Measurements from ENCODE around the gene DFFA.
A peak's percentile ranks its signal among the peaks of the same experiment; 100 is the strongest.

Gene DFFA

GRCh38 chr1:10504249-10504648 is 31.9 kb upstream of the DFFA start:
- no peak for DNase-seq (ENCODE audit: low read depth)
- H3K4me3 ChIP-seq (ENCODE audit: low read depth, low read length) = no peak overlapping the region
- TF ChIP-seq CTCF (IDR thresholded peaks at IDR 0.05; ENCODE audit: low read depth, low read length, missing control alignments) = no peak

- no peak for DNase-seq (ENCODE audit: low read depth)
- no peak for TF ChIP-seq CTCF (IDR thresholded peaks at IDR 0.05; ENCODE audit: low read depth, low read length, missing control alignments)
- no peak overlapping the region for H3K4me3 ChIP-seq (ENCODE audit: low read depth, low read length)
Measured at GRCh38 chr1:10502206-10502605, 29.9 kb upstream of the DFFA start.

- DNase-seq (ENCODE audit: low read depth) = no peak
- H3K4me3 ChIP-seq (ENCODE audit: low read depth, low read length) = no peak overlapping the region
Measured at GRCh38 chr1:10498231-10498630, 25.9 kb upstream of the DFFA start.

GRCh38 chr1:10497109-10497508 is 24.8 kb upstream of the DFFA start:
- DNase-seq (ENCODE audit: low read depth) = no peak
- TF ChIP-seq CTCF (IDR thresholded peaks at IDR 0.05; ENCODE audit: low read depth, low read length, missing control alignments) = no peak

More at GRCh38 chr1:10498231-10498630, 25.9 kb upstream of the DFFA start:
- no peak for TF ChIP-seq CTCF (IDR thresholded peaks at IDR 0.05; ENCODE audit: low read depth, low read length, missing control alignments)

GRCh38 chr1:10495952-10496351 is 23.6 kb upstream of the DFFA start:
- TF ChIP-seq CTCF (IDR thresholded peaks at IDR 0.05; ENCODE audit: low read depth, low read length, missing control alignments) = no peak
- no peak for DNase-seq (ENCODE audit: low read depth)

More at GRCh38 chr1:10497109-10497508, 24.8 kb upstream of the DFFA start:
- no peak overlapping the region for H3K4me3 ChIP-seq (ENCODE audit: low read depth, low read length)

GRCh38 chr1:10495475-10495817 is 23.1 kb upstream of the DFFA start:
- peak overlapping the region; percentile 7; the same call in 1 of the 2 replicates for H3K4me3 ChIP-seq (ENCODE audit: low read depth, low read length)
- no peak for DNase-seq (ENCODE audit: low read depth)
- no peak for TF ChIP-seq CTCF (IDR thresholded peaks at IDR 0.05; ENCODE audit: low read depth, low read length, missing control alignments)

More at GRCh38 chr1:10495952-10496351, 23.6 kb upstream of the DFFA start:
- no peak overlapping the region for H3K4me3 ChIP-seq (ENCODE audit: low read depth, low read length)

- peak; percentile 80 for DNase-seq (ENCODE audit: low read depth)
- peak overlapping the region; percentile 30 for H3K4me3 ChIP-seq (ENCODE audit: low read depth, low read length)
- peak; percentile 89 for TF ChIP-seq CTCF (IDR thresholded peaks at IDR 0.05; ENCODE audit: low read depth, low read length, missing control alignments)
Measured at GRCh38 chr1:10494754-10495474, 22.6 kb upstream of the DFFA start.
